Thyroid gland (tissue), 4 donors: ENCODE measurements around the gene PTPRN2.

ENCODE experiments used
- POLR2A ChIP-seq, 2 donors: fragments of 450-650 bp; IDR thresholded peaks; one replicate each; pipeline ENCODE4 v1.6.1; 2017; ENCODE audit warnings: antibody characterized with exemption in 2 of 2, mild to moderate bottlenecking in 2 of 2, moderate library complexity in 1 of 2
- TF ChIP-seq, protein P1 (sequence below), 6 experiments: fragments of 200-600 bp in 3 of 6; fragments of 450-650 bp in 3 of 6; sonication (generic) in 3 of 6; IDR thresholded peaks; one replicate each; pipeline ENCODE4 v1.5.1; 2016 to 2019; ENCODE audit warnings: antibody characterized with exemption in 6 of 6, mild to moderate bottlenecking in 2 of 6, inconsistent platforms in 1 of 6, moderate library complexity in 1 of 6

DNA sequence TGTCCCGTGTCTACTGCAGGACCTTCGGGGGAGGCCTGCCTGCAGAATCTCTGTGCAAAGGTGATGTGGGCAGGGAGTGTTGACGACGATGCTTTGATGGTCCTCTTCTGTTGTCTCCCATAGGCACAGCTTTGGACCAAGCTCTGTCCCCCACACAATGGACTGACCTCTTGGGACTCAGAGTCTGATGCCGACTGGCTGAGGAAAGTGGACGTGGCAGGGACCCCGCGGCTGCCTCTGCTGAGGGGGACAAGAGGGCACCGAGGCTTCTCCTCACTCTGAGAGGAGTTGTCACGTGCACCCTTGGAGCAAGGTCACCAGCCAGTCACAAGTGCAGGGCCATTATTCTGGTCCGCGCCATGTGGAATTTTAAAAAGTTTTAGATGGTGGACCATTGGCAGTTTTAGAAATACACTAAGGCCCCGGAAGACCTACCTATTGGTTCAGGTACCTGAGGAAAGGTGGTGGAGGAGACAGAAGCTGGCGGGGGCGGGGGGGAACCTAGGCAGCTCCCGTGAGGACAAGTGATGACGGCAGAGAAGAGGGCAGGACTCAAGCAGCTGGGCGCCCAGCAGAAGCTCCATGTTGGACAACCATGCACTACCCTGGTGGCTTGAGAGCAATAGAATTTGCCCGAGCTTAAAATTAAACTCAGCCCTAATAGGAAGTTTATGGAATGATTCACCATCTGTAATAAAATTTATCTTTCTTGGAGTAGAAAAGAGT, 331.4 kb downstream of the PTPRN2 start:
- TF ChIP-seq POLR2A (IDR thresholded peaks at IDR 0.05): no peak
- TF ChIP-seq, protein P1, sequence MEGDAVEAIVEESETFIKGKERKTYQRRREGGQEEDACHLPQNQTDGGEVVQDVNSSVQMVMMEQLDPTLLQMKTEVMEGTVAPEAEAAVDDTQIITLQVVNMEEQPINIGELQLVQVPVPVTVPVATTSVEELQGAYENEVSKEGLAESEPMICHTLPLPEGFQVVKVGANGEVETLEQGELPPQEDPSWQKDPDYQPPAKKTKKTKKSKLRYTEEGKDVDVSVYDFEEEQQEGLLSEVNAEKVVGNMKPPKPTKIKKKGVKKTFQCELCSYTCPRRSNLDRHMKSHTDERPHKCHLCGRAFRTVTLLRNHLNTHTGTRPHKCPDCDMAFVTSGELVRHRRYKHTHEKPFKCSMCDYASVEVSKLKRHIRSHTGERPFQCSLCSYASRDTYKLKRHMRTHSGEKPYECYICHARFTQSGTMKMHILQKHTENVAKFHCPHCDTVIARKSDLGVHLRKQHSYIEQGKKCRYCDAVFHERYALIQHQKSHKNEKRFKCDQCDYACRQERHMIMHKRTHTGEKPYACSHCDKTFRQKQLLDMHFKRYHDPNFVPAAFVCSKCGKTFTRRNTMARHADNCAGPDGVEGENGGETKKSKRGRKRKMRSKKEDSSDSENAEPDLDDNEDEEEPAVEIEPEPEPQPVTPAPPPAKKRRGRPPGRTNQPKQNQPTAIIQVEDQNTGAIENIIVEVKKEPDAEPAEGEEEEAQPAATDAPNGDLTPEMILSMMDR (IDR thresholded peaks at IDR 0.05): no peak
